ENCODE measurements around the gene NCDN. TPM values are rescaled to one million over a fixed set of nuclear protein-coding genes. Genes with fewer than 3 reads are reported as not detected.
A peak's percentile ranks its signal among the peaks of the same experiment; 100 is the strongest.

NCDN gene
- total RNA-seq, 1 donor, result 24.4 TPM

GRCh38 chr1:35558374-35559316 is 1.0 kb downstream of the NCDN start:
- H3K4me3 ChIP-seq (ENCODE audit: low read depth, low read length), result peak overlapping the region; percentile 96
- TF ChIP-seq CTCF (IDR thresholded peaks at IDR 0.05; ENCODE audit: insufficient read depth, low read length), result peak; percentile 27
- no peak for DNase-seq (ENCODE audit: low read depth)

- H3K4me3 ChIP-seq (ENCODE audit: low read depth, low read length), result peak overlapping the region; percentile 44
- TF ChIP-seq CTCF (IDR thresholded peaks at IDR 0.05; ENCODE audit: insufficient read depth, low read length), result no peak
- no peak for DNase-seq (ENCODE audit: low read depth)
These were observed 1.8 kb downstream of the NCDN start for GRCh38 chr1:35559317-35559944.

GRCh38 chr1:35560256-35561225 is 2.9 kb downstream of the NCDN start:
- DNase-seq (ENCODE audit: low read depth), result no peak
- no peak for TF ChIP-seq CTCF (IDR thresholded peaks at IDR 0.05; ENCODE audit: insufficient read depth, low read length)
- no peak overlapping the region for H3K4me3 ChIP-seq (ENCODE audit: low read depth, low read length)

GRCh38 chr1:35561297-35561971 is 3.8 kb downstream of the NCDN start:
- H3K4me3 ChIP-seq (ENCODE audit: low read depth, low read length), result no peak overlapping the region
- no peak for TF ChIP-seq CTCF (IDR thresholded peaks at IDR 0.05; ENCODE audit: insufficient read depth, low read length)
- DNase-seq (ENCODE audit: low read depth), result no peak

GRCh38 chr1:35561972-35562680 is 4.5 kb downstream of the NCDN start:
- TF ChIP-seq CTCF (IDR thresholded peaks at IDR 0.05; ENCODE audit: insufficient read depth, low read length), result no peak
- DNase-seq (ENCODE audit: low read depth), result no peak
- no peak overlapping the region for H3K4me3 ChIP-seq (ENCODE audit: low read depth, low read length)
